Motor neuron (in vitro differentiated cells): ENCODE measurements around the gene MAP7D1. TPM values are rescaled to one million over a fixed set of nuclear protein-coding genes. Genes with fewer than 3 reads are reported as not detected.

Experiments used
- ATAC-seq, 8 experiments: fragments of 200-7000 bp; cut with Tn5 transposase; replicated peaks in 6 of 8; 2 replicates each; pipeline ENCODE4 v1.8.0; 2021; ENCODE audit warnings: mild to moderate bottlenecking in 8 of 8, moderate library complexity in 8 of 8
- H3K27ac ChIP-seq, 2 donors: fragments of 250-450 bp; sonication (Bioruptor Pico); 2 replicates each; pipeline ENCODE4 v1.9.0; 2021; ENCODE audit warnings: antibody characterized with exemption in 2 of 2, mild to moderate bottlenecking in 2 of 2, moderate library complexity in 1 of 2
- H3K4me1 ChIP-seq, 2 donors: fragments of 250-450 bp; sonication (Bioruptor Pico); replicated peaks in 1 of 2; 2 replicates each; pipeline ENCODE4 v1.6.1; 2021; ENCODE audit warnings: antibody characterized with exemption in 2 of 2, mild to moderate bottlenecking in 2 of 2, moderate library complexity in 1 of 2
- H3K4me3 ChIP-seq, 5 donors: fragments of 250-450 bp; sonication (Bioruptor Pico); 2 replicates each; pipeline ENCODE4 v1.9.0; 2021; ENCODE audit warnings: antibody characterized with exemption in 5 of 5, mild to moderate bottlenecking in 5 of 5, moderate library complexity in 4 of 5
- WGBS, 10 experiments: fragments of 450-650 bp; shearing (Covaris generic); methylation state at CpG; one replicate each; pipeline ENCODE4 v1.0.0; 2022; 5-methylcytosine and 5-hydroxymethylcytosine counted together
- in situ Hi-C, 9 experiments: fragments of 400-800 bp; cut with MboI; loops; one replicate each; pipeline ENCODE4 v1.15.0; 2021; ENCODE audit warnings: low sequenced_read_pairs in 9 of 9, low pct_unique_long_range_greater_than_20kb in 2 of 9; ENCODE audit not compliant: unreplicated experiment in 9 of 9
- total RNA-seq, 8 experiments: library from RNA; unstranded; fragments of 300-600 nt; gene quantifications; 2 replicates each; pipeline versions ENCODE4 v1.2.3 to v1.2.4, GENCODE V29; 2022

Gene MAP7D1
- total RNA-seq, 8 experiments from 2014 or later: 50.7 to 174 (median 94.9) TPM

- 0 to 16% (median 11%) methylated on average over 5 to 16 of the region's 16 CpGs; no CpG with 5 or more reads in 3 of the 10 experiments for WGBS, 10 experiments
- Histone ChIP-seq H3K27ac (peak overlapping the region; percentile 47 to 77), H3K4me3 (peak overlapping the region; percentile 49 to 66 (median 53)), H3K4me1 (peaks cover 21 to 22% of the 10 kb centered on the region in 2 donors)
- ATAC-seq: peak in 2 of 8 experiments; percentile 5 to 9
- in situ Hi-C loops: no loop called here
Measured at GRCh38 chr1:36148821-36149236, 7.1 kb upstream of the MAP7D1 start.

GRCh38 chr1:36149237-36149972 lies 6.6 kb upstream of the MAP7D1 start, which contains the start of gene TRAPPC3:
TSS of gene TRAPPC3 (minus strand) at chr1:36149486. CDS start at chr1:36149378, 108 bp downstream.
- in situ Hi-C loops: no loop called here
- ATAC-seq: peak; percentile 82 to 92 (median 87)
- 0 to 20% (median 2%) methylated on average over 4 to 48 of the region's 62 CpGs; no CpG with 5 or more reads in 1 of the 10 experiments for whole genome bisulfite sequencing, 10 experiments

GRCh38 chr1:36149973-36150295 lies 6.0 kb upstream of the MAP7D1 start:
- Histone ChIP-seq H3K4me3 (peak overlapping the region in 4 of 5 donors; percentile 3 to 8 (median 6)), H3K27ac (peak overlapping the region; percentile 84 to 90), H3K4me1 (peaks cover 27 to 30% of the 10 kb centered on the region in 2 donors)
- in situ Hi-C loops: loop anchor here in 3 of 9 experiments (25.0 kb wide), 2 partner anchors 137 to 262 kb away; no protein-coding TSS in a partner anchor
- no peak for ATAC-seq
- WGBS, 10 experiments: 0 to 60% (median 43%) methylated on average over 1 to 6 of the region's 6 CpGs; no CpG with 5 or more reads in 1 of the 10 experiments

More at GRCh38 chr1:36149237-36149972, 6.6 kb upstream of the MAP7D1 start, which contains the start of gene TRAPPC3:
- Histone ChIP-seq H3K27ac (peak within 1 kb of the TSS; percentile 84 to 90), H3K4me1 (peaks cover 22 to 25% of the 10 kb centered on the region in 2 donors), H3K4me3 (peak within 1 kb of the TSS; percentile 49 to 66 (median 53))

GRCh38 chr1:36150296-36151133 lies 5.4 kb upstream of the MAP7D1 start:
- H3K4me3 ChIP-seq: peak overlapping the region in 3 of 5 donors; percentile 5 to 11 (median 7)

GRCh38 chr1:36151134-36151844 lies 4.7 kb upstream of the MAP7D1 start:
- in situ Hi-C loops: loop anchor here in 3 of 9 experiments (25.0 kb wide), 2 partner anchors 136 to 261 kb away; no protein-coding TSS in a partner anchor
- H3K27ac ChIP-seq: peak overlapping the region; percentile 84 to 90
- peak overlapping the region in 3 of 5 donors; percentile 4 to 7 (median 5) for H3K4me3 ChIP-seq
- WGBS, 10 experiments: 0 to 42% (median 0%) methylated on average over 1 of the region's 1 CpG; no CpG with 5 or more reads in 6 of the 10 experiments
- peaks cover 31 to 34% of the 10 kb centered on the region in 2 donors for H3K4me1 ChIP-seq
- no peak for ATAC-seq

More at GRCh38 chr1:36150296-36151133, 5.4 kb upstream of the MAP7D1 start:
- Histone ChIP-seq H3K27ac (peak overlapping the region; percentile 84 to 90), H3K4me1 (peaks cover 31 to 34% of the 10 kb centered on the region in 2 donors)
- in situ Hi-C loops: loop anchor here in 3 of 9 experiments (25.0 kb wide), 2 partner anchors 137 to 262 kb away; no protein-coding TSS in a partner anchor
- 0 to 18% (median 2%) methylated on average over 1 to 7 of the region's 12 CpGs; no CpG with 5 or more reads in 4 of the 10 experiments for WGBS, 10 experiments
- ATAC-seq: peak; percentile 52 to 71 (median 64)

GRCh38 chr1:36151845-36152203 lies 4.1 kb upstream of the MAP7D1 start:
- H3K4me3 ChIP-seq: no peak overlapping the region
- ATAC-seq: no peak
- in situ Hi-C loops: loop anchor here in 3 of 9 experiments (25.0 kb wide), 2 partner anchors 135 to 260 kb away; no protein-coding TSS in a partner anchor
- H3K4me1 ChIP-seq: peaks cover 31 to 34% of the 10 kb centered on the region in 2 donors
- WGBS, 10 experiments: 16 to 68% (median 34%) methylated on average over 1 to 3 of the region's 3 CpGs; no CpG with 5 or more reads in 6 of the 10 experiments
- peak overlapping the region in 1 of 2 donors; percentile 90 for H3K27ac ChIP-seq

- 80 to 100% (median 96%) methylated on average over 1 to 6 of the region's 6 CpGs; no CpG with 5 or more reads in 4 of the 10 experiments for WGBS, 10 experiments
- ATAC-seq: no peak
- in situ Hi-C loops: loop anchor here in 3 of 9 experiments (25.0 kb wide), 2 partner anchors 134 to 259 kb away; no protein-coding TSS in a partner anchor
- H3K4me1 ChIP-seq: peaks cover 38 to 42% of the 10 kb centered on the region in 2 donors
- no peak overlapping the region for H3K27ac ChIP-seq
- no peak overlapping the region for H3K4me3 ChIP-seq
Measured at GRCh38 chr1:36153476-36153875, 2.5 kb upstream of the MAP7D1 start.

- ATAC-seq: no peak
- no peak overlapping the region for H3K4me3 ChIP-seq
- 72 to 100% (median 95%) methylated on average over 1 to 5 of the region's 6 CpGs; no CpG with 5 or more reads in 3 of the 10 experiments for WGBS, 10 experiments
- in situ Hi-C loops: loop anchor here in 3 of 9 experiments (25.0 kb wide), 2 partner anchors 133 to 258 kb away; no protein-coding TSS in a partner anchor
- peak overlapping the region in 1 of 2 donors; percentile 100 for H3K27ac ChIP-seq
- H3K4me1 ChIP-seq: peaks cover 42 to 45% of the 10 kb centered on the region in 2 donors
Measured at GRCh38 chr1:36154335-36154734, 1.6 kb upstream of the MAP7D1 start.

- in situ Hi-C loops: loop anchor here in 3 of 9 experiments (25.0 kb wide), 2 partner anchors 132 to 257 kb away; no protein-coding TSS in a partner anchor
- H3K4me1 ChIP-seq: peaks cover 42 to 43% of the 10 kb centered on the region in 2 donors
- H3K4me3 ChIP-seq: peak overlapping the region; percentile 74 to 96 (median 92)
- WGBS, 10 experiments: 22 to 100% (median 41%) methylated on average over 1 to 4 of the region's 6 CpGs; no CpG with 5 or more reads in 5 of the 10 experiments
- ATAC-seq: no peak
- peak overlapping the region; percentile 100 for H3K27ac ChIP-seq
Measured at GRCh38 chr1:36154765-36155407, 1.1 kb upstream of the MAP7D1 start.

- in situ Hi-C loops: loop anchor here in 3 of 9 experiments (25.0 kb wide), 2 partner anchors 131 to 256 kb away; no protein-coding TSS in a partner anchor
- Histone ChIP-seq H3K4me3 (peak overlapping the region; percentile 74 to 96 (median 92)), H3K27ac (peak overlapping the region; percentile 100), H3K4me1 (peaks cover 38 to 43% of the 10 kb centered on the region in 2 donors)
- 0 to 3% (median 0%) methylated on average over 1 to 15 of the region's 69 CpGs; no CpG with 5 or more reads in 6 of the 10 experiments for WGBS, 10 experiments
- peak; percentile 37 to 67 (median 59) for ATAC-seq
Measured at GRCh38 chr1:36156329-36157114, 562 bp downstream of the MAP7D1 start.
